Fibroblast of the conjunctiva (primary cell): ENCODE data around the gene SAXO2.
A peak's percentile ranks its signal among the peaks of the same experiment; 100 is the strongest.
"Not testable (repeated sequence)": the region's sequence is repeated elsewhere in the genome, so short reads cannot be mapped to it uniquely, and the experiment has no call there.

Experiments
- DNase-seq: peaks from one replicate; pipeline ENCODE4 v3.0.0-alpha.2; 2010; ENCODE audit warnings: low read depth

The SAXO2 gene, protein sequence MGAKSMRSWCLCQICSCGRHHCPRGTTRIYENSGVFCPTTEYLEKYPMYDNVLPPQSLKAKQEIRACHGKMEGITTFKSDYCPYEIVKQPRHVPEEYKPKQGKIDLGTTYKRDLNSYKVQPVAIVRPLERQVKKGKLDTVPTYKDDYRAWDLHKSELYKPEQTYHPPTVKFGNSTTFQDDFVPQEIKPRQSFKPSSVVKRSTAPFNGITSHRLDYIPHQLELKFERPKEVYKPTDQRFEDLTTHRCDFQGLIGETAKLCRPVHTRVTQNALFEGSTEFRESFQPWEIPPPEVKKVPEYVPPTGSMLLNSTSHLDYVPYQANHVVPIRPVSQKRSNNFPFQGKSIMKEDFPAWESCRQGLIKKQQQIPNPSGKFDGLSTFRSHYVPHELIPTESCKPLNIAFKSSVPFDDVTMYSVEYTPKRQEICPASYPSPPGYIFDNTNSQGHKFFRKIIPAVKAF

DNA sequence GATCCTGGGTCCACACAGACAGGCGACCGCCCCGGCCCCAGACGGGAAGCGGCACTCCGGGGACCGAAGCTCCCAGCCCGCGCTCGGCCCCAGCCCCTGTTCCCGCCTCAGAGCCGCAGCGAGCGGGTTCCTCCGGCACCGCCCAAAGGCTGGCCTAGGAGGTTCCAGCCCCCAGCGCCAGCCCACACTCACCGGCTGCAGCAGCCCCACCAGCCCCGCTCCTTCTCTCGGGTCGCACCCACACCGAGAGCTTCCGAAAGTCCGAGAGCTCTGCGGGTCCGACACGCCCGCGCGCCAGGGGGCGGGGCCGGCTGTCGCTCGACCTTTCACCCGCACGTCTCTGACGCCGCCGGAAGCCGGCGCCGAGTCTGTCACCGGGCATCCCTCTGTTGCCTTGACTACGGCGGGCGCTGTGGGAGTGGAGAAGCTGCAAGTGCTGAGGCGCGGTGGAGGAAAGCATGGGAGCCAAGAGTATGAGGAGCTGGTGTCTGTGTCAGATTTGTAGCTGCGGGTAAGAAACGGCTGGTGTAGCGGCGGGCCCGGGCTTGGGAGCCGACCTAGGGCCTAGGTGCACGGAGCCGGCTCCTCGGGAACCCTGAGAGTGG, at the start of gene SAXO2, which contains the start of gene EFL1:
TSS of gene SAXO2 (plus strand) at position 397 of the 605 bp plus-strand sequence. CDS start at position 459, 62 bp downstream.
TSS of gene EFL1 (minus strand) at position 313 of the 605 bp plus-strand sequence. CDS start 956 bp downstream, outside the sequence.
- peak; percentile 60 for DNase-seq

DNA sequence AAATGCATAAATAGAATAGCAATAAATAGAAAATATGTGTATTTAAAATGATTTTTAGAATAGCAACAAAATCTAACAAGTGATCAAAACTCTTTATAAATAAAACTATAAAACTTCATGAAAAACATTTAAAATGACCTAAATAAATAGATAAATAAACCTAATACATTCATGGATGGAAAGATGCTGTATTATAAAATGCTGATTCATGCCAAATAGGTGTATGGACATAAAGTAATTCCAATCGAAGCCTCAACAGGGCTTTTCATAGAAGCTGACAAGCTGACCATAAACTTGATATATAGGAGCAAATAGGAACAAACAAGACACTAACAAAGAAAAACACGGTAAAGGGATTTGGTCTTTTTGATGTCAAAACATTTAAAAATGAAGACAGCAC, 46.5 kb upstream of the SAXO2 start:
- not testable (repeated sequence) for DNase-seq

DNA sequence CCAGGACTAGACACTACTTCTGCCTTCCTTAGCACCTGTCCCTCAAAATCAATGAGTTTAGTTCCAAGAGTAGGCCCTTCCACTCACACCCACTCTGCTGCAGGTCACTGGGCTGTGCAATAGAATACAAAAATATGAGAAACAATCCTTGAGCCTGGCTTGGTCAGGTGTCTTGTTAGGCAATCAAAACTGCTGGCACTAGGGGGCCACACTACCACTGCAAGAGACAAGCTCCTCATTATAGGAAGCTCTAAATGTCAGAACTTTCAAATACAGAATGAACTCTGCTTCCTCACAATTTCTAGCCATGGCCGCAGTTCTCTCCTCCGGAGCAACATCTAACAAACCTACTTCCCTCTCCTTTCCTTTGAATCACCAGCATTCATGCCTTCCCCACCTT, 41.1 kb upstream of the SAXO2 start:
- not testable (repeated sequence) for DNase-seq

DNA sequence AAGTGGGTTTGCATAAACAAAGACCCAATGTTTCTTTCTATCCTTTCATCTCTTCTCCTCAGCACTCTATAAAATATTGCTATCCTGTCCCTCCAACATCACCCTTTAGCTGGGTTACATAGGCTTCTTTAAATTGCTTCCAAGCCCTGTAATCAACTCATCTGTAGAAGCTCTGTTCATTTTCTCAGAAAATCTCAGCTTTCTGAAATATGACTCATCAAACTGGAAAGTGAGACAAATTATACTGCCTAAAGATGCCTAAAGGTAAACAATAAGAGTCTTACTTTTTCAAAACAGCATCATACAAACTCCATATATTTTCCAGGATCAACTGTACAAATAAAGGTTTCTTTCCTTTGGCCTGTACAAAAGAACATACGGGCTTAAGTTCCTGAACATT, 33.9 kb upstream of the SAXO2 start:
- DNase-seq: no peak

DNA sequence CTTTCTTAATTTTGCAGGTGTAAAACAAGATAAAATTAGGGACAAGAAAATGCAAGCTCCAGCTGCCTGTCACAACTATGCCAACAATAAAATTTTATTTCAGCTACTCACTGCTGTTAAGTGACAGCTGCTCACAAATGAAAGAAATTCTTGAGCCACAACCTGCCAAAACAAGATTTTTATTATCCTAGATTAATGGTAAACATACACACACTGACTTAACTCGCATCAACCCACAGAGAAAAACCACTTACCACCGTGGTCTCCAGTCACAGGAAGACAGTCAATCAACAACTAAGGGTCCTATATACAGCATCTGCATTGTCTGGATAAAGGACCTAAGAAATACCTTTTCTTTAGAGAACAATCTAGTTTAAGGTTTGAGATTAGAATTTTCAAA, 31.4 kb upstream of the SAXO2 start:
- DNase-seq: no peak

DNA sequence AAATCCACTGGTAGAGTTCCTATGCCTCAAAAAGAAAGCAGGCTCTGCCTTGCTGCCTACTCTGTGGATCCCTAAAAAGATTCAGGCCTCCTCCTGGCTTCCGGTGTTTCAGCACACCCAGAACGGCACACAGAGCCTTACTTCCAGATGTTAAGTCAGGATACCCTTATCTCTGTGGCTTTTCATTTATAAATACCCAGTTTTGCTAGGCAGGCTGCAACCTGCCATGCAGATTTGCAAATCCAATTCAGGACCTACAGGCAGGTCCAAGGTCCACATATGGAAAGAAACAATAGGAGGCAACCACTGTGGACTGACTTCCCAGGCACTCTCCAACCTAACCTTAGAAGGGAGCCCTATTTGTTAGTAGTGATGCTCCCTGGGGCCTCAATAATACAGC, 30.8 kb upstream of the SAXO2 start:
- DNase-seq: no peak

DNA sequence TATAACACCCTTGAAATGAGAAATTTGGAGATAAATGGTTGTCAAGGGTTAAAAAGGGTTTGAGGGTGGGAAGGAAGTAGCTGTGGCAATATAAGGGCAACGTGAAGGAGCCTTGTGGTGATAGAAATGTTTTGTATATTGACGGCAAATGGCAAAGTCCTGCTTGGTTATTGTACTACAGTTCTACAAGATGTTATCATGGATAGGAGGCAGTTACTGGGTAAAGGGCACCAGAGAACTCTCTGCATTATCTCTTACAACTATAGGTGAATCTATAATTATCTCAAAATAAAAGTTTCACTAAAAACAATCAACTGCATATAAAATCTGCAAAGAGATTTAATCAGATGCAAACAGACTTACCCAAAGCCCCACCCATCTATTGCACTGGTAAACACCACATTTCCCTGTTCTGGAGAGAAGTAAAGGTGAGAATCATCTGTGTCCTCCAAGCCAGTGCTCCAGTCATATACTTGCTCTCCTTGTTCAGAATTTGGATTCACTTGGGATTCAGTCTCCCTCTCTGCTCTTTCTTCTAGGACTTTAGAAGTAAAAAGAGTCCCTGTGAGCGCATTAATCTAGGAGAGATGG, 24.6 kb upstream of the SAXO2 start:
- not testable (repeated sequence) for DNase-seq

DNA sequence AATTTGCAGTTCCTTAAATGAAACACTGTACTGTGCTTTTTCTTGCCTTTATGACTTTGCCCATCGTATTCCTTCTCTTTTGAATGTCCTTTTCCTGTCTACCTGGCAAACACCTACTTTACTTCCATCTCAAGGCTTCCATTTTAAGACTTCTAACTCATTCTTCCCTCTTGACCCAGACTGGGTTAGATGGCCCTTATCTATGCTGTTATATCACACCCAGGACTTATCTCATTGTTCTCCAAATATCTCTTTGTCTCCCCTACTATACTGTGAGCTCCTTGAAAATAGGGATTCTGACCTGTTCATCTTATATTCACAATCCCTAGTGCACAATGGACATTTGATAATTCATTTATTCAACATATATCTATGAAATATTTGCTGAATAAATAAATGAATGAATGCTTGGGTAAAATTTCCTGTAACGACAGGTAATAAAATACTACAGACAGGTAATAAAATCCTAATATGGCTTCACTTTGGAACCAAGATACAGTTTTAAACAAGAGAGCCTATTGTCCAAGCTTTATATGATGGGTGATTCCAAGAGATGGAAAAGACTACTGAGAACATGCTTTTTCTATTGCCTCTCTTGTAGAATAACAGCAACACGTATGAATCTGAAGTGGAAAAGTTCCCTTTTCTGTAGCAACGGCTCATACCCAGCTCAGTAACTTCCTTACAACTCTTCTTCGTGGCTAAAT, 22.8 kb upstream of the SAXO2 start:
- DNase-seq: no peak

DNA sequence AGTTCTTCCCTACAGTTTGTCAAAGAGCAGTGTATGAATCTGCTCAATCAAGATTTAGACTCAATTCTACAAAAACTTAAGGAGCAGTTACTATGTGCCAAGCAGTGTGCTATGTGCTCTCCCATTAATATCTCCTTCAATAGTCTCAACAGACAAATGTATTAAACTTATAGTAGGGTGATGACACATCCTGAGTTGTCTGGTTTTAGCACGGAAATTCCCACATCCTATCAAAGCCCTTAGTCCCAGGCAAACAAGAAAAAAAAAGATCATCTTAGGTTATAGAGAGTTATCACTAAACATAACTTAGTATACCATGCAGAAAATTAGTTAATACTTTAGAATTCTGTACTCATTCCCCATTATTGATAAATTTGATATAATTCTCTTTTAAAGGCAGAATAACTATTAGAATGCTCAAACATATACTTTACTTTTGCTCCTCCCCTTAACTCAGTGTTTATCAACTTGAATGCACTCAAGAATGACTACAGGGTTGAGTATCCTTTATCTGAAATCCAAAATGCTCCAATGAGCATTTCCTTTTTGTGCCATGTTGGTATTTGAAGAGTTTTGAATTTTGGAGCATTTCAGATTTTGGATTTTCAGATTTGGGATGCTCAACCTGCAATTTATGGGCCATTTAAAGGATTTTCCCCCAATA, 20.6 kb upstream of the SAXO2 start:
- DNase-seq: not testable (repeated sequence)

DNA sequence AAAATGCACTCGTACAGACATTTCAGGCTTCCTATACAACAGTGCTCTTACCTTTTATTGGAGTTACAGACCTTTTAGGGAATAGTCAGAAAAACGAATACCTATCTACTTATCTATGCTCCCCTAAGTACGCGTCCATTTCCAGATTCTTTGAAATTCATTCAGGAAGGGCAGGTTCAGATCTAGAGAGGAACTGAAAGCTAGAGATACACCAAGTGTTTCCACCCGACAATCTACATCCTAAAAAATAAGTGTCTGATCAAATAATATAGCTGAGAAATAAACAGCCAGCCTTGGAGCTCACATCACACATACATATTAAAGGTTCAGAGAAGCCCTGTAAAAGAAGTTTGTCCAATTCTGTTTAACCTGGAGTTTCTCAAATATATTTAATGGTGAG, 19.0 kb upstream of the SAXO2 start:
- DNase-seq: not testable (repeated sequence)

DNA sequence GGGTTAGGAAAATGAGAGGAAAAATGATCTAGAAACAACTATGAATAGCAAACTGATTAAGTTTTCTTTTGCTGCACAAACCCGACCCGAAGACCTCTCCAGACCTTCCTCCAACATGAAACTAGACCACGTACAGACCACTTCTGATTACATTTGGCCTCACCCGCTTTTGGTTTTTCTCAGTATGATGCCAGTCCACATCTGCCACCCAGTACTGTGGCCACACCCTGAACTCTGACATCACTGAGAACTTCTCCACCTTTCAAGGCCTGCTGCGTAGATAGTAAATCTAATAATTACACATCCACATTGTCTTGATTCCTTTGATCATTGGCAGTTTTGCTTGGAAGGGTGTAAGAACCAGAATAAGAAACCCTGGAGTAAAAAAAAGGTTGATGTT, 16.7 kb upstream of the SAXO2 start:
- DNase-seq: not testable (repeated sequence)

DNA sequence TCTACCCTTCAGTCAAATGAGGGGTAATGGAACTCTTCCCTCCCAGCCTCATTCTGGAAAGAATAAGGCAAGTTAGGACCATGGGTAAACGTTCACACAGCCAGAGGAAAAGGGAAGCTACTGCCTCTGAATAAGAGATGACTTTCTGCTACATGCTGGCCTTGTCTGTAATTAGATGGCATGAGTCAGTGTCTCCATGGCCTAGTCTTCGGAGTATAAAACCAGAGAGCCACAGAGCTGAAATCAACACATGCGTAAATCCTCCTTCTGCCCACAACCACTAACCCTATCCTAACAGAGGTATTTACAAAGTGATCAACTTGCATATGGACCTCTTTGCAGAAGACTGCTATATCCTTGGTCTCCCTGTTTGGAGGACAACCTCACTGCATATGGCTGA, 14.4 kb upstream of the SAXO2 start:
- not testable (repeated sequence) for DNase-seq

DNA sequence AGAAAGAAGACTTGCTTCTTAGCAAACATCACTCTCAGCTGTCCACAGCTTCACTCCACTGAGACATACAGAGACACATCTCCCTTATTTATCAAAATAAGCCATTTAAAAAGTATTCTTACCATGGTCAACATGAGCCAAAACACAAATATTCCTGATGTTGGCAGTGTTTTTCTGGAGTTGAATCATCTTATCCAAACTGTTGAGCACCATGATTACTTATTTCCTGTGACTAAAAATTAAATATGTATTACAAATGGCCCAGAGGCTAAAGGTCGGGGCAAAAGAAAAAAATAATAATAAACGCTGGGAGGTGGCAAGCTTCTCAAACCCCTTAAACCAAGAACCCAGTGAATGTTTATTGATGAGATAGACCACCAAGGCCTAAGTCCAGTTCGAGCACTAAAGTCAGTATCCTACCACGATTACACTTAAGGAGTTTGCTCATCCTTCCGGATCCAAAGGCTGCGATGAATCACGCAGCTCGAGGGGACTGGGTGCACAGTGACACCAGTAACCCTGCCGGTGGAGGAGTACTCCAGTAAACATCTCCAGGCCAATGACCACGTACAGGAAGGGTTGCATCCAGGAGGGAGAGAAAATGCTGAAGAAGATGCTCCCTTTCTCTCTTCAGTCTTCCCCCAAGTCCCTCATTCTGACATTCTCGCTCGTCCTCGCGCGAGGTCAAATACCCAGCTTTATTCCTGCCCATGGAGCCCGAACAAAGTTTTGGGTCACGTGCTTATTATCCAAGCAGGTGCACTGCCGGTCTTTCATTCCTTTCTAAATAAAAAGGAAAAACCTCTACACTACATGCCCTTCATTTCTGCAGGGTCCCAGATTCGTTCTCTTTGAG, 824 bp upstream of the SAXO2 start:
- not testable (repeated sequence) for DNase-seq

DNA sequence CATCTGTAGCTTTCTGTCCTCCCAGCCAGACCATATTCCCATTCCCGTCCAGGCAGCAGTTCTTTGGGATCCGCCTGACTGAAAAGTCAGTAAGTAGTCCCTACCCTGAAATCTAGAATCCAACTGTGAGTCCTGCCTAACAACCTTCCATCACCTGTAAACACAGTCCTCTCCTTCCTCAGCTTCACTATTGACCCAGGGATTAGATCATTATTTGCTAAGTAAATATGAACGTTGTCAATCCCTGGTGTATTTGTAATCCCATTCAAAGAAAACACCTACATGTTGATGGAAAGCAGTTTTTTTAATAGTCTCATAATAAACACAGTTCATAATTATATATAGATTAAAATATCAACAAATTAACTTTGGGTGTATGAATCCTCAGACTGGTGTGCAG, 732 bp downstream of the SAXO2 start:
- DNase-seq: no peak

DNA sequence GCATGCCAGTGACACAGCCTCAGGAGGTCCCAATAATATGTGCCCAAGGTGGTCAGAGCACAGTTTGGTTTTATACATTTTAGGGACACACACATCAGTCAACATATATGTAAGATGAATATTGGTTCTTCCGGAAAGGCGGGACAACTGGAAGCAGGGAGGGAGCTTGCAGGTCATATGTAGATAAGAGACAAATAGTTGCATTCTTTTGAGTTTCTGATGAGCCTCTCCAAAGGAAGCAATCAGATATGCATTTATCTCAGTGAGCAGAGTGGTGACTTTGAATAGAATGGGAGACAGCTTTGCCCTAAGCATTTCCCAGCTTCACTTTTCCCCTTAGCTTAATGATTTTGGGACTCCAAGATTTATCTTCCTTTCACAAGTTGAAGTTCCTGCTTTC, 4.5 kb downstream of the SAXO2 start:
- not testable (repeated sequence) for DNase-seq

DNA sequence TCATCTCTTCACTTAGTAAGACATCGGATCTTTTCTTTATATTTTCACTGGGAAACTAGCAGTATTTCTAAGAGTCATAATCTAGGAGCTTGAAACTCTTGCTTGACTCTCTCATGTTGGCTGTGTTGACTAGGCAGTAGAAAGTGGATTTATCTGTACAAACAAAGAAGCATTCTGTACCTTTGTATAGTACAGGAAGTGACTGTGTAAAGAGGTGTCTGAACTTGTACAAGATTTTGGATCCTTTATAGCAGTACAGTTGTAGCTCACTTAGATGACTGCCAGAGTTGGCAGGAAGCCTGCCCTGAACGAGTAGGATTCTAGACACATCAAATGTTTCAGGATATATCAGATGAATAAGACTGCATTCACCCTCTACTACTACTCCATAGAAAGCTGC, 5.8 kb downstream of the SAXO2 start:
- DNase-seq: not testable (repeated sequence)

DNA sequence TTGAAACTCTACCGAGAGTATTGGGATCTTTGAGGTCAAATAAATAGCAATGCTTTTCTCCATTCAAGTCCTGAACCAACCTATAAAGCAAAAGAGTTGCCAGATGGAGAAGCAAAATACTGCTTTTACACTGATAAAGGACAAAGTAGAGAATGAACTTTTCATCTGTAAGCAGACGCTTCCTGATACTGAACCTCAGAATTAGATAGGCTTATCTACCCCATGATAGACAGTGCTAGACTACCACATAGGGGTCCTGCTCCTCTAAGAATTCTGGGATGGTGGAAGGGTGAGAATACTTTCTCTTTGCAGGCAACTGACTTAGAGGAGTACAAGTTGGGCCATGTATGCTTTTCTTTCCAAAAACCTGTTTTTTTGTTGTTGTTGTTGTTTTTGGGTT, 9.5 kb downstream of the SAXO2 start:
- no peak for DNase-seq

DNA sequence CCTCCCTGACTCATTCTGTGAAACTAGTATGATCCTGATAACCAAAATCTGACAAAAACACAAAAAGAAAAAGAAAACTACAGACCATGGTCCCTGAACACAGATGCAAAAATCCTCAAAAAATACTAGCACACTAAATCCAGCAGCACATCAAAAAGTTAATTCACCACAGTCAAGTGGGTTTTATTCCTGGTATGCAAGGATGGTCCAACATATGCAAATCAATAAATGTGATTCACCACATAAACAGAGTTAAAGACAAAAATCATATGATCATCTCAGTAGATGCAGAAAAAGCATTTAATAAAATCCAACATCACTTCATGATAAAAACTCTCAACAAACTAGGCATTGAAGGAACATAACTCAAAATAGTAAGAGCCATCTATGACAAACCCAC, 12.8 kb downstream of the SAXO2 start:
- no peak for DNase-seq

DNA sequence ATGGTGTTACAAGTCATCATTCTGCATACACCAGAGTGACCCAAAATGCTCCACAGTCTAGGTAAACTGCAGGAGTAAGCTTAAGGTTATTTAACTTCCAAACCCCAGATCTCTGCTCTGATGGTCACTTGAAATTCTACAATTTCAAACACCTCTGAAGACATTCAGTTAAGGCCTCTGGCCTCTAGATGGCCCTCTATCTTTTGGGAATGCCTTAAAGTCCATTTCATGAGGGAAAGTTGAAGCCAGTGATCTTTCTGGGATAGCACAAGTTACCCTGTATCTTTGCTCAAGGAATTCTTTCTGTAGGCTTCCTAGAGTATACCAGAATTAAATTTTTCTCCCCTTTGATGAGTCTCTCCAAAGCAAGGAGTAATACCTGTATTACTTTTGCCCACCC, 18.7 kb downstream of the SAXO2 start:
- DNase-seq: not testable (repeated sequence)

DNA sequence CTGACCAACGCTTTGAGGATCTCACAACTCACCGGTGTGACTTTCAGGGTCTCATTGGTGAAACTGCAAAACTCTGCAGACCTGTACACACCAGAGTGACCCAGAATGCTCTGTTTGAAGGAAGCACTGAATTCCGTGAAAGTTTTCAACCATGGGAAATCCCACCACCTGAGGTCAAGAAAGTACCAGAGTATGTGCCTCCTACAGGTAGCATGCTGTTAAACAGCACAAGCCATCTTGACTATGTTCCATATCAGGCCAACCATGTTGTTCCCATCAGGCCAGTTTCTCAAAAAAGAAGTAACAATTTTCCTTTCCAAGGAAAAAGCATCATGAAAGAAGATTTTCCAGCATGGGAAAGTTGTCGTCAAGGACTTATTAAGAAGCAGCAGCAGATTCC, 19.8 kb downstream of the SAXO2 start:
- DNase-seq: not testable (repeated sequence)

DNA sequence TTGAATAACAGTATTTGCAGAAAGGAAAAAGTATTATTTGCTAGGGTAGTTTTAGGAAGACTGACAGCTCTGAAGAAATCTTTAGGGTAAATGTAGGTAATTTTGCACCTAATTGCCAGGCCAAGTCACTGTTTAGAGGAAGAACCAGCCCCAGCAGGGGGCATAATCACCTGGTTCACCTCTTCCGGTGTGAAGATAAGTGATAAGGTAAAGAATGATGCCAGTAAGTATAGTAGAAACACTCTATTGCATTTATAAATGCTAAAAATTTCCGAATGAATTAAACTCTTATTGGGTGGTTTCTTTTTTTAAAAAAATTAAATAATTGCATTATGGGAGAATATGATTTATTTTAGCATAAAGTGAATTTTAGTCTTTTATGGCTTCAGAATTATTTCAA, 21.8 kb downstream of the SAXO2 start:
- not testable (repeated sequence) for DNase-seq
